Right atrium auricular region (tissue), 2 donors: ENCODE results near the gene INVS. TPM values are rescaled to one million over a fixed set of nuclear protein-coding genes. Genes with fewer than 3 reads are reported as not detected.
"Not testable (repeated sequence)": the region's sequence is repeated elsewhere in the genome, so short reads cannot be mapped to it uniquely, and the experiment has no call there.

ENCODE experiments used
- DNase-seq: peaks from one replicate; pipeline ENCODE4 v3.0.0-alpha.2; 2019; ENCODE audit warnings: low spot score
- H3K27ac ChIP-seq, 2 donors: fragments of 200-600 bp; sonication (generic); 1 replicate in 1 of 2; 2 replicates in 1 of 2; pipeline ENCODE4 v1.5.1; 2016 to 2019
- H3K27me3 ChIP-seq, 2 donors: fragments of 200-600 bp; sonication (generic); one replicate each; pipeline versions ENCODE4 v1.5.1 to v1.6.0; 2017 to 2019
- H3K36me3 ChIP-seq: fragments of 200-600 bp; sonication (generic); one replicate; pipeline ENCODE4 v1.5.1; 2016
- H3K4me1 ChIP-seq, 2 donors: fragments of 200-600 bp; sonication (generic); one replicate each; pipeline versions ENCODE4 v1.5.1 to v1.6.0; 2017 to 2019
- H3K4me3 ChIP-seq, 2 donors: fragments of 200-600 bp; sonication (generic); 1 replicate in 1 of 2; 2 replicates in 1 of 2; pipeline ENCODE4 v1.5.1; 2017 to 2019; ENCODE audit warnings: mild to moderate bottlenecking in 1 of 2, moderate library complexity in 1 of 2
- H3K9me3 ChIP-seq, 2 donors: fragments of 200-600 bp; sonication (generic); one replicate each; pipeline ENCODE4 v1.5.1; 2019
- total RNA-seq, 2 donors: library from RNA; depleted of rRNA; stranded (reverse); fragments of >200 nt; gene quantifications; one replicate each; pipeline ENCODE4 v1.1.0, GENCODE V29; 2016
- TF ChIP-seq, protein P1 (sequence below), 2 donors: fragments of 200-600 bp; sonication (generic); IDR thresholded peaks; one replicate each; pipeline ENCODE4 v1.5.1; 2019; ENCODE audit warnings: antibody characterized with exemption in 2 of 2

The INVS gene
- total RNA-seq, 2 donors from 2014 or later, result 7.8 to 10.1 TPM

DNA sequence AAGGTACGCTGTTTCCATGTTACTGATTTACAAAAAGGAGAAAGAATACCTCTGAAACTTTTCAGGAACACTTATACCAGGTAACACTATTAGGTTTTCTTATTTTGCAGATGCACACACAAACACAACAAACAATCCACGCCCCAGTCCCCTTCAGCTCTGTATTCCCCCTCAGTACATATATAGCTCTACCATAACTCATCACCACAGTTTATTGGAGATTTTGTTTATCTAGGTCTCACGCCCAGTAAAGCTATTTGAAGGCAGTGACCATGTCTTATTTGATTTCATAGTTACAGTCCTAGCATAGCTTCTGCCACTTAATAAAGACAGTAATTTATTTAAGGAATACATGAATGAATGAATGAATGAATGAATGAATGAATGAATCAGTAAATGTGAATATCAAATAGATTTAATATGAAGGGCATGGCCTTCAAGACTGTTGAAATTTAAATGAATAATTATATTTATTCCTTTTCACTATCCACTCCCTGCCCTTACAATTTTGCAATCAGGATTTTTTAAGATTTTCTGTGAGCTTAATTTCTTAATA, 32.9 kb downstream of the INVS start:
- Histone ChIP-seq H3K36me3 (no peaks in the 10 kb centered on the region), H3K4me1 (no peaks in the 10 kb centered on the region), H3K4me3 (no peak overlapping the region), H3K27ac (no peak overlapping the region), H3K9me3 (no peaks in the 10 kb centered on the region), H3K27me3 (no peaks in the 10 kb centered on the region)
- DNase-seq, result no peak
- TF ChIP-seq, protein P1, sequence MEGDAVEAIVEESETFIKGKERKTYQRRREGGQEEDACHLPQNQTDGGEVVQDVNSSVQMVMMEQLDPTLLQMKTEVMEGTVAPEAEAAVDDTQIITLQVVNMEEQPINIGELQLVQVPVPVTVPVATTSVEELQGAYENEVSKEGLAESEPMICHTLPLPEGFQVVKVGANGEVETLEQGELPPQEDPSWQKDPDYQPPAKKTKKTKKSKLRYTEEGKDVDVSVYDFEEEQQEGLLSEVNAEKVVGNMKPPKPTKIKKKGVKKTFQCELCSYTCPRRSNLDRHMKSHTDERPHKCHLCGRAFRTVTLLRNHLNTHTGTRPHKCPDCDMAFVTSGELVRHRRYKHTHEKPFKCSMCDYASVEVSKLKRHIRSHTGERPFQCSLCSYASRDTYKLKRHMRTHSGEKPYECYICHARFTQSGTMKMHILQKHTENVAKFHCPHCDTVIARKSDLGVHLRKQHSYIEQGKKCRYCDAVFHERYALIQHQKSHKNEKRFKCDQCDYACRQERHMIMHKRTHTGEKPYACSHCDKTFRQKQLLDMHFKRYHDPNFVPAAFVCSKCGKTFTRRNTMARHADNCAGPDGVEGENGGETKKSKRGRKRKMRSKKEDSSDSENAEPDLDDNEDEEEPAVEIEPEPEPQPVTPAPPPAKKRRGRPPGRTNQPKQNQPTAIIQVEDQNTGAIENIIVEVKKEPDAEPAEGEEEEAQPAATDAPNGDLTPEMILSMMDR (IDR thresholded peaks at IDR 0.05), result no peak

DNA sequence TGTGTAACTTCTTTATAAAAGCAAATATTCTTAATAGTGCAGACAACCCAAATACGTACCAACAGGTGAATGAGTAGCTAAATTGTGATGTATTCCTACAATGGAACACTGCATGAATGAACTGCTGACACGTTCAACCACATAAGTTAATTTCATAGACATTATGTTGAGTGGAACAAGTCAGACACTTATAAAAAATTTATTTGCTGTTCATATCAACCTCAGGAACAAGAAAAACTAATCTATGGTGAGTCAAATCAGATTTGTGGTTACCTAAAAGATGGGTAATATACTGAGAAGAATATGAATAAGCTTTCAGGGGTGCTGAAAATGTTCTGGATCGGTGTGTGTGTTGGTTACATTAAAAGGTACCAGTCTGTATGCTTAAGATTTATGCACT, 35.7 kb downstream of the INVS start:
- no peak overlapping the region for H3K4me3 ChIP-seq
- H3K27me3 ChIP-seq, result no peaks in the 10 kb centered on the region
- no peaks in the 10 kb centered on the region for H3K36me3 ChIP-seq
- H3K27ac ChIP-seq, result no peak overlapping the region
- H3K4me1 ChIP-seq, result no peaks in the 10 kb centered on the region
- TF ChIP-seq, protein P1 (IDR thresholded peaks at IDR 0.05), result no peak
- no peak for DNase-seq
- no peaks in the 10 kb centered on the region for H3K9me3 ChIP-seq

DNA sequence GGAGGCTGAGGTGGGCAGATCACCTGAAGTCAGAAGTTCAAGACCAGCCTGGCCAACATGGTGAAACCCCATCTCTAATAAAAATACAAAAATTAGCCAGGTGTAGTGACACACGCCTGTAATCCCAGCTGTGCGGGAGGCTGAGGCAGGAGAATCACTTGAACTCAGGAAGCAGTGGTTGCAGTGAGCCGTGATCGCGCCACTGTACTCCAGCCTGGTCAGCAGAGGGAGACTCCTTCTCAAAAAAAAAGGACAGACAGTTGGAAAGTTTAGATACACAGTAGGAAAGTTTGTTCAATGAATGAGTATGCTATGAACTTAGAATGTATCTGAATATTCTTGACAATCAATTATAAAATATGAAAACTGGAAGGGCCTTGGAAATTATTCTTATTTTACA, 37.8 kb downstream of the INVS start:
- DNase-seq, H3K4me1 ChIP-seq, H3K36me3 ChIP-seq, H3K9me3 ChIP-seq, H3K27me3 ChIP-seq, H3K27ac ChIP-seq, H3K4me3 ChIP-seq: not testable (repeated sequence)

DNA sequence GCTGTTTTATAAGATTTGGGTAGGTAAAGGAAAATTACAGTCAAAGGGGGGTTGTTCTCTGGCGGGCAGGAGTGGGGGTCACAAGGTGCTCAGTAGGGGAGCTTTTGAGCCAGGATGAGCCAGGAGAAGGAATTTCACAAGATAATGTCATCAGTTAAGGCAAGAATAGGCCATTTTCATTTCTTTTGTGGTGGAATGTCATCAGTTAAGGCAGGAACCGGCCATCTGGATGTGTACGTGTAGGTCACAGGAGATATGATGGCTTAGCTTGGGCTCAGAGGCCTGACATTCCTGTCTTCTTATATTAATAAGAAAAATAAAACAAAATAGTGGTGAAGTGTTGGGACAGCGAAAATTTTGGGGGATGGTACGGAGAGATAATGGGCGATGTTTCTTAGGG, 41.3 kb downstream of the INVS start:
- H3K27me3 ChIP-seq, H3K9me3 ChIP-seq, H3K36me3 ChIP-seq, H3K27ac ChIP-seq, H3K4me1 ChIP-seq, DNase-seq, H3K4me3 ChIP-seq: not testable (repeated sequence)

- not testable (repeated sequence) for H3K36me3 ChIP-seq, H3K9me3 ChIP-seq, H3K4me1 ChIP-seq, H3K27ac ChIP-seq, H3K4me3 ChIP-seq, DNase-seq, H3K27me3 ChIP-seq
Observed at GRCh38 chr9:100141862-100142261, 42.8 kb downstream of the INVS start.

- H3K9me3 ChIP-seq, H3K36me3 ChIP-seq, H3K27ac ChIP-seq, DNase-seq, H3K4me1 ChIP-seq, H3K27me3 ChIP-seq, H3K4me3 ChIP-seq: not testable (repeated sequence)
Observed at GRCh38 chr9:100145167-100145934, 46.3 kb downstream of the INVS start.

GRCh38 chr9:100145976-100146375, 46.9 kb downstream of the INVS start:
- not testable (repeated sequence) for H3K27ac ChIP-seq, H3K9me3 ChIP-seq, H3K36me3 ChIP-seq, DNase-seq, H3K4me3 ChIP-seq, H3K27me3 ChIP-seq, H3K4me1 ChIP-seq

- H3K27ac ChIP-seq, result no peak overlapping the region
- TF ChIP-seq, protein P1 (IDR thresholded peaks at IDR 0.05), result no peak
- H3K36me3 ChIP-seq, result no peaks in the 10 kb centered on the region
- no peak overlapping the region for H3K4me3 ChIP-seq
- H3K27me3 ChIP-seq, result no peaks in the 10 kb centered on the region
- no peaks in the 10 kb centered on the region for H3K4me1 ChIP-seq
- no peaks in the 10 kb centered on the region for H3K9me3 ChIP-seq
- no peak for DNase-seq
Observed at GRCh38 chr9:100150214-100150613, 51.2 kb downstream of the INVS start.
